T-helper 1 cell treated with Interleukin-12 subunit alpha and Interleukin-12 subunit beta and Interleukin-4 antibody, amounts not matched to agents 30 ng/mL and 1 ng/mL, for 36 hours (primary cell): Measurements from ENCODE around the gene OR4D1. TPM values are rescaled to one million over a fixed set of nuclear protein-coding genes. Genes with fewer than 3 reads are reported as not detected.

Experiments used
- intact Hi-C: fragments of 100-400 bp; cut with micrococcal nuclease; formaldehyde crosslinking; loops from one replicate; pipeline ENCODE4 v1.15.1; 2024
- total RNA-seq: library from RNA; stranded (reverse); gene quantifications from 2 replicates; pipeline ENCODE4 v1.2.3, GENCODE V29; 2022

The OR4D1 gene
- total RNA-seq, 1 donor from 2014 or later: 0.47 TPM

- intact Hi-C loops: loop anchor here (1.0 to 10.0 kb wide), 4 partner anchors 19 to 898 kb away; partner anchors contain the start of genes MKS1, MRPS23 and MSI2
Observed at GRCh38 chr17:58153046-58153445, 4.9 kb downstream of the OR4D1 start.

GRCh38 chr17:58153671-58154070 lies 5.5 kb downstream of the OR4D1 start:
- intact Hi-C loops: loop anchor here (1.0 to 10.0 kb wide), 4 partner anchors 19 to 899 kb away; partner anchors contain the start of genes MKS1, MRPS23 and MSI2

DNA sequence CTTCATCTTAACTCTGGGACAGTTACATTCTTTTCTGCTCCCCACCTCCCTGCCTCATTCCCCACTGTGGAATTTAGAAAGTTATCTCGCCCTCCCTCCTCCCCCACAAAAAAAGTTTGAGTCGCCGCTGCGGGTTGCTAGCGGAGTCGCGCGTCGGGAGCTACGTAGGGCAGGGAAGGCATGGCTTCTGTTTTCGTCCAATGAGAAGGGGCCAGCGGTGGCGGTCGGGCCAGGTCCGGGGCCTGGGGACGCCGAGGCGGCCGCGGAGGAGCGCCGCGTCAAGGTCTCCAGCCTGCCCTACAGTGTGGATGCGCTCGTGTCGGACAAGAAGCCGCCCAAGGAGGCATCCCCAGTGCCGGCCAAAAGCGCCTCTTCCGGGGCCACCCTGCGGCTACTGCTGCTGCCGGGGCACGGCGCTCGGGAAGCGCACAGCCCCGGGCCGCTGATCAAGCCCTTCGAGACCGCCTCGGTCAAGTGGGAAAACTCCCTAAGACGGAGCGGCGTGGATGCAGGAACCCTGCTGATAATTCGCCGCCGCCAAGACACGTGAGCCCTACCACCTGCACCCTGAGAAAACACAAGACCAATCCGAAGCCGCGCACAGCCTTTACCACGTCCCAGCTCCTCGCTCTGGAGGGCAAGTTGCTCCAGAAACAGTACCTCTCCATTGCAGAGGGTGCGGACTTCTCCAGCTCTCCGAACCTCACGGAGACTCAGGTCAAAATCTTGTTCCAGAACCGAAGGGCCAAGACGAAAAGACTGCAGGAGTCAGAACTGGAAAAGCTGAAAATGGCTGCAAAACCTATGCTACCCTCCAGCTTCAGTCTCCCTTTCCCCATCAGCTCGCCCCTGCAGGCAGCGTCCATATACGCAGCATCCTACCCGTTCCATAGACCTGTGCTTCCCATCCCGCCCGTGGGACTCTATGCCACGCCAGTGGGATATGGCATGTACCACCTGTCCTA lies 8.9 kb downstream of the OR4D1 start:
- intact Hi-C loops: loop anchor here (1.0 to 10.0 kb wide), 3 partner anchors 74 to 902 kb away; partner anchors contain the start of genes DYNLL2, MSI2 and SRSF1

GRCh38 chr17:58158181-58158580 lies 10.0 kb downstream of the OR4D1 start:
- intact Hi-C loops: loop anchor here (10.0 kb wide), 1 partner anchor 903 kb away; the partner anchor contains the start of gene MSI2

GRCh38 chr17:58161566-58161965 lies 13.4 kb downstream of the OR4D1 start:
- intact Hi-C loops: no loop called here

GRCh38 chr17:58165981-58166380 lies 17.8 kb downstream of the OR4D1 start:
- intact Hi-C loops: no loop called here

GRCh38 chr17:58166682-58167081 lies 18.5 kb downstream of the OR4D1 start, which contains the start of gene OR4D2:
Gene OR4D2 (plus strand): TSS chr17:58166982. CDS start chr17:58169656, 2,674 bp downstream.
- intact Hi-C loops: no loop called here

DNA sequence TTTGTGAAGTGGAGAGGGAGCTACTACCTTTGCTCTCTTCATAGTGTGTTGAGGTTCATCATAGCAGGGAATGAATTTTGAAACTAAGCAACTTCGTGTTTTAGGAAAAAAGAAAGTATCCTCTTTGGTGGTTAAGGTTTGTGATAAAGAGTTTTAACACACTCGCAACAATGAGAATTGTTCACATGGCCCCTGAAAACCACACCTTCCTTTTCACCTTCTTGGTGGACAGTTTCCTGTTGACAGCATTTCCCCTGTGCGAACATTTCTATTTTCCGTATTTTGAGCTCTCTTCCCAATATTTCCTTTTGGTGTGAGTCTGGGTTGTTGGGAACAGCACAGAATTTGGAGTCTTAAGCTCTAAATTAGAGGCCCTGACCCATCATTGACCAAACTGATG lies 22.4 kb downstream of the OR4D1 start:
- intact Hi-C loops: loop anchor here (5.0 kb wide), 1 partner anchor 318 kb away; the partner anchor contains the start of gene MRPS23

GRCh38 chr17:58172369-58173071 lies 24.3 kb downstream of the OR4D1 start:
- intact Hi-C loops: loop anchor here (1.0 to 5.0 kb wide), 9 partner anchors 19 to 320 kb away; partner anchors contain the start of genes MKS1 and MRPS23

DNA sequence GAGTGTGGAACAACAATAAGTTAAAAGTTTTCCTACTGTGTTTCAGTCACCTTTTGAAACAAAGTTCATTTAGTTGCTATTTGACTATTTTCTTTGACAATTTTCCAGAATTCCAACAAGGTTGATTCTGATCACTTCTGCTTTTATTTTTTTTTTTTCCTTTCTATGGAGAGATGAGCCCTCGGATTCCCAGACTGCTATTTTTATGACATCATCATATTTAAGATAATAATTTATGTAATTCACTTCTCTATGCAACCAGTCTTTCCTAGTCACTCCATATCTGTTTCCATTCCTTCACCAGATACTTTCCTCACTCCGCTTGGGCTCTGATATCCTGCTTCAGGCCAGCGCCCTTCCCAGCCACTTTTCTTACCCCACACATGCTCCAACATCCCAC lies 26.7 kb downstream of the OR4D1 start:
- intact Hi-C loops: loop anchor here (5.0 kb wide), 1 partner anchor 323 kb away; the partner anchor contains the start of gene MRPS23

GRCh38 chr17:58176200-58176599 lies 28.0 kb downstream of the OR4D1 start:
- intact Hi-C loops: no loop called here

- intact Hi-C loops: no loop called here
Observed at GRCh38 chr17:58181796-58182195, 33.6 kb downstream of the OR4D1 start.

GRCh38 chr17:58183514-58183913 lies 35.3 kb downstream of the OR4D1 start:
- intact Hi-C loops: no loop called here

GRCh38 chr17:58184308-58184985 lies 36.3 kb downstream of the OR4D1 start:
- intact Hi-C loops: no loop called here

- intact Hi-C loops: no loop called here
Observed at GRCh38 chr17:58184986-58185761, 37.0 kb downstream of the OR4D1 start.

DNA sequence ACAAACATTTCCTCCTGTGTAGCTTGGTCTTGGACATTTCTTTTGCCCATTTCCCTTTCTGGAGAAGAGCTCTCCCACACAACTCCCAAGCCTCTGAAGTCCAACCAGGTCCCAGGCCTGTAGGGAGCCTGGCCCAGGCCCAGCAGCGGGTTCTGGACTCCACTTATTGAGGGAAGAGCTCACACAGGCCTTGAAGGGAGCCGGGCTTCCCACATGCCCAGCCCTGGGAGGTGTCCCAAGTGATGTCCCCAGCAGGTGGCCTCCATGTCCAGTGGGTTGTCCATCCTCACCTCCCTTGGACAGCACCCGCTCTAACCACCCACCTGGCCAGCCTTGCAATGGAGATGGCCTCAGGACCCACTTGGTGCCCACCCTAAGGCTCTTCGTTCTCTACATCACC lies 38.4 kb downstream of the OR4D1 start:
- intact Hi-C loops: no loop called here

GRCh38 chr17:58187063-58187462 lies 38.9 kb downstream of the OR4D1 start:
- intact Hi-C loops: no loop called here

GRCh38 chr17:58187675-58188074 lies 39.5 kb downstream of the OR4D1 start:
- intact Hi-C loops: no loop called here

DNA sequence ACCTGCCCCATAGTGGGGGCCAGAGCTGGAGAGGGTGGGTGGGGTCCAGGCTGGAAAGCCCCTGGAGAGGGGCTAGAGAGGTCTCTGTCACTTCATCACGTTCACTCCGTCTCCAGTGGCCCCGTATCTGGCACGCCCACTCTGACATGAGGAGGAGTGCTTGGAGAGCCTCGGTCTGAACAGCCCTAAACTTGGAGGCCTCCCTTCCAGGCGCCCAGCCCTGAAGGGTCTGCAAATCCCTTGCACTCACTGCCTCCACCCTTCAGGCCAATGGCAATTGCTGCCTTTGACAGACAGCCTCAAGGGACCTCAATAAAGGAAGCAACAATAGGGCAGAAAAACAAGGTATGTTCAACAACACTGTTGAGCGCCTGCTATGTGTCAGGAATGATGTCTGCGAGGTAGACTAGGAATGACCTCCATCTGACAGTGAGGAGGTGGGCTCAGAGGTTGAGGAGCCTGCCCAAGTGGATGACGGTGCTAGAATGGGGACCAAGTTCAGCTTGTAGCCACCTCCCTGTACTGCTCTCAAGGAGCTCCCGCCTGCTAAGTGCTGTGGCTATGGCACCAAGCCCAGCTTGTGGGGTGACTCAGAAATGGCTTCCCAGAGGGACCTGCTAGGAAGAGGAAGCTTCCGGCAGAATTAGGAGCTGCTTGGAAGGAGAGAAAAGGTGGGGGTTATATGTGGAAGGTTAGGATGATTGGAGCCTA lies 41.4 kb downstream of the OR4D1 start:
- intact Hi-C loops: no loop called here
